D341Med (cell line): ENCODE data around the gene SLCO3A1.
"Not testable (repeated sequence)": the region's sequence is repeated elsewhere in the genome, so short reads cannot be mapped to it uniquely, and the experiment has no call there.

ENCODE experiments used
- DNase-seq: peaks from one replicate; pipeline ENCODE4 v3.0.0; 2012; ENCODE audit warnings: low spot score

The SLCO3A1 gene

GRCh38 chr15:92035551-92035950, 182.0 kb downstream of the SLCO3A1 start:
- DNase-seq, result no peak

- no peak for DNase-seq
Observed at GRCh38 chr15:92035961-92036360, 182.5 kb downstream of the SLCO3A1 start.

GRCh38 chr15:92037491-92037890, 184.0 kb downstream of the SLCO3A1 start:
- DNase-seq, result no peak

- DNase-seq, result no peak
Observed at GRCh38 chr15:92040350-92040749, 186.8 kb downstream of the SLCO3A1 start.

GRCh38 chr15:92041371-92041770, 187.9 kb downstream of the SLCO3A1 start:
- DNase-seq, result no peak

GRCh38 chr15:92043283-92043682, 189.8 kb downstream of the SLCO3A1 start:
- no peak for DNase-seq

GRCh38 chr15:92044203-92044909, 190.8 kb downstream of the SLCO3A1 start:
- DNase-seq, result no peak

- no peak for DNase-seq
Observed at GRCh38 chr15:92047900-92048299, 194.4 kb downstream of the SLCO3A1 start.

GRCh38 chr15:92048739-92049138, 195.2 kb downstream of the SLCO3A1 start:
- DNase-seq, result no peak

- no peak for DNase-seq
Observed at GRCh38 chr15:92049290-92049989, 195.9 kb downstream of the SLCO3A1 start.

- DNase-seq, result no peak
Observed at GRCh38 chr15:92050220-92050898, 196.9 kb downstream of the SLCO3A1 start.

GRCh38 chr15:92051716-92052115, 198.2 kb downstream of the SLCO3A1 start:
- no peak for DNase-seq

GRCh38 chr15:92053753-92054316, 200.3 kb downstream of the SLCO3A1 start:
- no peak for DNase-seq

- DNase-seq, result no peak
Observed at GRCh38 chr15:92056875-92057274, 203.4 kb downstream of the SLCO3A1 start.

- no peak for DNase-seq
Observed at GRCh38 chr15:92059036-92059970, 205.8 kb downstream of the SLCO3A1 start.

GRCh38 chr15:92059971-92060311, 206.4 kb downstream of the SLCO3A1 start:
- not testable (repeated sequence) for DNase-seq

- no peak for DNase-seq
Observed at GRCh38 chr15:92061511-92062195, 208.1 kb downstream of the SLCO3A1 start.

GRCh38 chr15:92062505-92062904, 209.0 kb downstream of the SLCO3A1 start:
- DNase-seq, result no peak

- no peak for DNase-seq
Observed at GRCh38 chr15:92068121-92068520, 214.6 kb downstream of the SLCO3A1 start.

- DNase-seq, result no peak
Observed at GRCh38 chr15:92069308-92070250, 216.1 kb downstream of the SLCO3A1 start.
